Activated CD4-positive, alpha-beta T cell treated with anti-CD3 and anti-CD28 coated beads for 4 hours (primary cell): Measurements from ENCODE around the gene ZFTA.
"Not testable (repeated sequence)": the region's sequence is repeated elsewhere in the genome, so short reads cannot be mapped to it uniquely, and the experiment has no call there.

Experiments used
- DNase-seq, 2 donors: peaks; one replicate each; pipeline ENCODE4 v3.0.0-alpha.2; 2020

The ZFTA gene

DNA sequence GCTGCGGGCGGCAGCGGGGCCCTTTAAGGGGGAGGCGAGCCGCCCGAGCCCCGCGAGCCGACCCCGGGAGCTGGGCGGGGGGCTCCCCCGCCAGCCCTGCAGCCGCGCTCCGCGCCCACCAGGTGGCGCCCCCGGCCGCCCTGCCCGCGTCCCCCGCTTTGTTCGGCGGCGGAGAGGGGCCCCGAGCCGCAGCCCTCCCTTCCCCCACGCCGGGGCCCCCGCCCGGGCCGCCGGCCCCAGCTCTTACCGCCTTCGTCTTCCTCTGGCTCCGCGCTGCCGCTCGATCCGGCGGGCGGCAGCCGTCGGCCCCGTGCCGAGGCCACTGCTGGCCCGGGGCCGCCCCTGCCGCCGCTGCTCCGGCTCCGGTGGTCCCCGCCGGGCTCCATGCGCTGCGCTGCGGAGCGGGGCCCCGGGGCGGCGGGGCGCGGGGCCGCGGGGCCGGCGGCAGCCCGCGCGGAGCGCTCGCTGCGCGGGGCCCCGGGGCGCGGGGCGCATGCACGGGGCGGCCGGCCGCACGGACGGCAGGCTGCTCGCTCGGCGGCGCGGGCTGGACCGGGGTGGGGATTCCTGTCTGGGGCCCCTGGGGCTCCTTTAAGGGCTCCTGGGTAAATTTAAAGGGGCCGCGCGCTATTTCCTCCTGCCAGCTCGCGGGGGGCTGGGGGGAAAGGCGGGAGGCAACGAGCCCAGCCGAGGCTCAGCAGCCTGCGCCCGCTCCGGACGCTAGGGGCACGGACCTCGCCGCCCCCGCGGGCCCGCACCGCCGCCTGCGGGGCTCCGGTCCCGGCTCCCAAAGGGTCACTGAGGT, at the start of gene ZFTA:
Gene ZFTA, minus strand, starts transcription at position 539 of the 805 bp plus-strand sequence. Its CDS starts 153 bp downstream, at position 386.
- peak; percentile 47 to 54 for DNase-seq

DNA sequence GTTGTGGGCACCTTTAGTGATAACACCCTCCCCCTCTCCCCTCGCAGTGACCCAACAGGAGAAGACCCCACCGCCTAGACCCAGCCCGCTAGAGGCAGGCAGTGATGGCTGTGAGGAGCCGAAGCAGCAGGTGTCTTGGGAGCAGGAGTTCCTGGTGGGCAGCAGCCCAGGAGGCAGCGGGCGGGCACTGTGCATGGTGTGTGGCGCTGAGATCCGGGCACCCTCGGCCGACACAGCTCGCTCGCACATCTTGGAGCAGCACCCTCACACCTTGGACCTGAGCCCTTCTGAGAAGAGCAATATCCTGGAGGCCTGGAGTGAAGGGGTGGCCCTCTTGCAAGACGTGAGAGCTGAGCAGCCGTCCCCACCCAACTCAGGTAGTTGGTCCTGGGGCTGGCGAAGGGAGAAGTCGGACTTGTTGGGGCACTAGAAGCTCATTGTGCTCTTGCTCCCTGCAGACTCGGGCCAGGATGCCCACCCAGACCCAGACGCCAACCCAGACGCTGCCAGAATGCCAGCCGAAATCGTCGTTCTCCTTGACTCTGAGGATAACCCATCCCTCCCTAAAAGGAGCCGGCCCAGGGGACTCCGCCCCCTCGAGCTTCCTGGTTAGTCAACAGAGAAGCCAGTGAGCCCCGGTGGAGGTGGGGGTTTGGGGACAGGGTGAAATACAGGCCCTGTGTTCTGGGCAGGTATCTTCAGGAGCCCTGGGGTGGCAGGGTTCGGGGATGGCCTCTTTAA, 49.4 kb upstream of the ZFTA start:
- DNase-seq: no peak

DNA sequence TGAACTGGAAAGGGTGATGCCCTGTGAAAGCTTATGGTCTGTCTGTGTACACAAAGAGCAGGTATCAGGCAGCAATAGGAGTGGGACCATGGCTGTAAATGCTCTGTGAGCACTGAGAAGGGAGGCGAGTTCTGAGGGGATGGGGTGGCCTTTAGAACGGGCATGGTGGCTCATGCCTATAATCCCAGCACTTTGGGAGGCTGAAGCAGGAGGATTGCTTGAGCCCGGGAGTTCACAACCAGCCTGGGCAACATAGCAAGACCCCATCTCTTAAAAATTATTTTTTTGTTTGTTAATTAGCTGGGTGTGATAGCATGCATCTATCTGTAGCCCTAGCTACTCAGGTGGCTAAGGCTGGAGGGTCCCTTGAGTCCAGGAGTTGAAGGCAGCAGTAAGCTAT, 48.2 kb upstream of the ZFTA start:
- DNase-seq: no peak

DNA sequence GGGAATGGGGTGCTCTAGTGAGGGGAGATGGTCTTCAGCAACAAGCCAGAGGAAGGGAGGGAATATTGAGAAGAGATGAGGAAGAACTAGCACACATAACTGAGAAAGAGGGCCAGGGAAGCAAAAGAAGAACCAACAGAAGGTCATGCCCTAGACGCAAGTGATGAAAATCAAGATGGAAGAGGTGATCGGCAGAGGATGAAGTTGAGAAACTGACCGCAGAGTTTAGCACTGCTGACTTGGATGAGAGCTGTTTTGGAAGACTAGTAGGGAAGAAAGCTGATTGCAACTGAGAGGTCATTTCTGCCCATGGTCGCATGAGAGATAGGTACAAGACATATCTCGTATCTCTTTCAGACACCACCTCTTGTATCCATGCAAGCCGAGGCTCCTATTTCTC, 47.6 kb upstream of the ZFTA start:
- DNase-seq: no peak

DNA sequence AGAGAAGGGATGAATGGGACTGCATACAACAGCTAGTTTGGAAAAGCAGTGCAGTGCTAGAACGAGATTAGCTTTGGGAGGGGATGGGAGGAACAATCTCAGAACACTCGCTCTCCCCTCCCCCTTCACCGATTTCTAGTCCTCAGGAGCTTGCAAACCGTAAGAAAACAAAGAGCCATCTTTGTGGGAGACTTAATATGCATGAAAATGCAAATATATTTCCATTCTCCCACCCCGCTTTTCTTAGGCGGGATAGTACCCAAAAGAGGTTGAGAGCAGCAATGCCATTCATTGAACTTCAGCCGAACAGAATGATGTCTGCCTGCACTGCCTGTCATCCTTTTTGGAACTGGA, 45.8 kb upstream of the ZFTA start:
- no peak for DNase-seq

DNA sequence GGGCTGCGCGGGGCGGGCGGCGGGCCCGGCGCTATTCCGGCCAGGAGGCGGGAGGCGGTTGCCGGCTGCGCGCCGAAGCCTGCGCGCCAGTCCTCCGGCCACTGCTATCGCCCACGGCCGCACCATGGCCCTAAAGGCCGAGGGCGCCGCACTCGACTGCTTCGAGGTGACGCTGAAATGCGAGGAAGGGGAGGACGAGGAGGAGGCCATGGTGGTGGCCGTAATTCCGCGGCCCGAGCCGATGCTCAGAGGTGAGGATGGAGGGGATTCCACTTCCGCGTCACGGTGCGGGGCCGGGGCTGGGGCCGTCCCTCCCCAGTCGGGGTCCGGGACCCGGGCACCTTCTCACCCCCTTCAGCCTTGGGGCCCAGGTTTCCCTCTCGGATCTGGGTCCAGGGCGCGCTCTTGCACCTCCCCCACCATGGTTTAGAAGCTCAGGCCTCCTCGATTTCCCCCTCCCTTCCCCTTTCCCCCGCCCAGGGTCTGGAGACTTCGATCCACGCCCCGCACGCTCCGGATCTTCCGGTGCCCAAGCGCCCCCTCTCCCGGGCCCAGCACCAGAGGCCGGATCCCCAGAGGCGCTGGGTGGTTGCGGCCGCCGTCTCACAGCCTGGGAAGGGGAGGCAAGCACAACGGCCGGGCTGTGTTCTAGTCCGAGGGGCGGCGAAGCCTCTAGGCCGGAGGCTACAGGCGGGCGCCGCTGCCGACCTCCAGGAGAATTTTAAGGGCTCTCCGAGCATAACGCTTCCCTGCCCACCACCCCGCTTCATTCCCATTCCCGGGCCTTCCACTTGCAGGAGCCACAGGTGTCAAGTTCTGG, 45.2 kb upstream of the ZFTA start:
- peak; percentile 11 to 19 for DNase-seq

DNA sequence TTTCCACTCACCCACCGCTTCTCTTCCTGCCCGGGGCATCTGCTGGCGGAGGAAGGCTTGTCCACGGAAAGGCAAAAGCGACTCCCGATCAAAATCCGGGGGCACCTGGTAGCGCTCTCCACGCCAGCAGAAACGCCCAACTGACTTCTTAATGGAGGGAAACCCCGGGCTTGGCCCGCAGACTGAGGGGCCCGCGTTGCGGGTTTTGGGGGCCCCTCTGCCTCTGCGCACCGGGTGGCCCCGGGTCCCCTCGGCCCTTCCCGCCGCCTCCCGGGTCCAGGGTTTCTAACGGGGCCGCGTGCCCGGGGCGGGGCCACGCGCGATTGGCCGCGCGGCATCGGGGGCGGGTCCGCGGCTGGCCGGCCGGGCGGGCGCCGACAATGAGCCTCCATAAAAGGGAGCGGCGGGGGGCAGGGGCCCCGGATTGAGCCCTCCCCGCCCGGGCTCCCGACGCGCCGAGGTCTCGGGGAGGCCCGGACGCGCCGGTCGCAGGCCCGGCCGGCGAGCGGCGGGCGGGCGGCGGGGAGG, 44.5 kb upstream of the ZFTA start, which contains the start of gene SPINDOC:
Gene SPINDOC, plus strand, starts transcription at position 422 of the 528 bp plus-strand sequence. CDS start 231 bp downstream, outside the sequence.
- DNase-seq: peak; percentile 53 to 57

DNA sequence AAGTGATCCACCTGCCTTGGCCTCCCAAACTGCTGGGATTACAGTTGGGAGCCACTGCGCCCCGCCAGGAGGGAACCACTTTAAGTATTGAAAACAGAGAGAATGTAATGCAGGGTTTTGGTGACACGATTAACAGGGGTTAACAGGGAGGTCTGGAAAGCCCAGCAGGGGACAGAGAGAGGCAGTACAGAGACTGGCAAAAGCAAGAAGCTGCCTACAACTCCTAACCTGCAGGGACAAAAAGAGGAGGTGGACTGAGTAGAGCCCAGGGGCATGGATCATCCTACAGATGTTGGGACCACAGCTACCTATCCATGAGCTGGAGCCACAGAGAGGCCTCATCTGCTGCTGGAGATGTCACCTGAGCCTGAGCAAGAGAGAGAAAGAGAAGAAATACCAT, 42.9 kb upstream of the ZFTA start:
- no peak for DNase-seq

DNA sequence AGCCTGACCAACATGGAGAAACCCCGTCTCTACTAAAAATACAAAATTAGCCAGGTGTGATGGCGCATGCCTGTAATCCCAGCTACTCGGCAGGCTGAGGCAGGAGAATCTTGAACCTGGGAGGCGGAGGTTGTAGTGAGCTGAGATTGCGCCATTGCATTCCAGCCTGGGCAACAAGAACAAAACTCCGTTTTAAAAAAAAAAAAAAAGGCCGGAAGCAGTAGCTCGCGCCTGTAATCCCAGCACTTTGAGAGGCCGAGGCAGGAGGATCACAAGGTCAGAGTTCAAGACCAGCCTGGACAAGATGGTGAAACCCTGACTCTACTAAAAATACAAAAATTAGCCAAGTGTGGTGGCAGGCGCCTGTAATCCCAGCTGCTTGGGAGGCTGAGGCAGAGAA, 41.8 kb upstream of the ZFTA start:
- DNase-seq: not testable (repeated sequence)

DNA sequence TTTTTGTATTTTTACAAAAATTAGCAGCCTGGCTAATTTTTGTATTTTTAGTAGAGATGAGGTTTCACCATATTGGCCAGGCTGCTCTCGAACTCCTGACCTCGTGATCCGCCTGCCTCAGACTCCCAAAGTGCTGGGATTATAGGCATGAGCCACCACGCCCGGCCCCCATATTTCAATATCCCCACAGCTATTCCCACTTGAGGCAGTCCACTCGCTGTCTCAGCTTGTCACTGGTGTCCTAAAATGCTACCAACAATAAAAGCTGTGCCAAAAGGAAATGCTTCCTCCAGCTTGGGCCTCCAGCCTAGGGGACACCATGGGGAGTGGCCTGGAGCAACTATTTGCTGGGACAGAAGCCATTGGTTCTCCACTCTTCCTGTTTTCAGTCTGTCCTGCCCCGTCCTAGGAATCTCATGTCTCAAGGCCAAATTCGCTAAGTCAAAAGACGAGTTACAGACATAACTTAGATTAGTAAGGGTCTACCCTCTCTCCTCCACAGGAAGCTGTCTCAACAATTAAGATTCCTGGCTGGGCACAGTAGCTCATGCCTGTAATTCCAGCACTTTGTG, 37.4 kb upstream of the ZFTA start:
- no peak for DNase-seq

DNA sequence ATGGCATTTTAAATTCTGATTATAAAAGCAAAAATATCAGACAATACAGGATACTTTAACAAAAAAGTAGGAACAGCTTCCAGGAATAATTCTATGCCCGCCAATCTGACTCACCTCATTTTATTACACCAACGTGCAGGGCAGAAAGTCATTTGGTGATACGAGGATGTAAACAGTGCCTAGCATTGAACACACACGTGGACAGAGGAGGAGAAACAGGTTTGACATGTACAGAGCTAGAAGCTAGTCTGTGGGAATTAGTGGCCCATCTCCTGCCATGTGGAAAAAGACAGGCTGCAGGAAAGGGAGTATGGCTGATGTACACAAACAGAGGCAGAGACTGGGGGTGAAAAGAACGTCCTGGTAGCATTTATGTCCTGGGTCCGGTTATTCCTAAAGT, 35.7 kb upstream of the ZFTA start:
- no peak for DNase-seq

DNA sequence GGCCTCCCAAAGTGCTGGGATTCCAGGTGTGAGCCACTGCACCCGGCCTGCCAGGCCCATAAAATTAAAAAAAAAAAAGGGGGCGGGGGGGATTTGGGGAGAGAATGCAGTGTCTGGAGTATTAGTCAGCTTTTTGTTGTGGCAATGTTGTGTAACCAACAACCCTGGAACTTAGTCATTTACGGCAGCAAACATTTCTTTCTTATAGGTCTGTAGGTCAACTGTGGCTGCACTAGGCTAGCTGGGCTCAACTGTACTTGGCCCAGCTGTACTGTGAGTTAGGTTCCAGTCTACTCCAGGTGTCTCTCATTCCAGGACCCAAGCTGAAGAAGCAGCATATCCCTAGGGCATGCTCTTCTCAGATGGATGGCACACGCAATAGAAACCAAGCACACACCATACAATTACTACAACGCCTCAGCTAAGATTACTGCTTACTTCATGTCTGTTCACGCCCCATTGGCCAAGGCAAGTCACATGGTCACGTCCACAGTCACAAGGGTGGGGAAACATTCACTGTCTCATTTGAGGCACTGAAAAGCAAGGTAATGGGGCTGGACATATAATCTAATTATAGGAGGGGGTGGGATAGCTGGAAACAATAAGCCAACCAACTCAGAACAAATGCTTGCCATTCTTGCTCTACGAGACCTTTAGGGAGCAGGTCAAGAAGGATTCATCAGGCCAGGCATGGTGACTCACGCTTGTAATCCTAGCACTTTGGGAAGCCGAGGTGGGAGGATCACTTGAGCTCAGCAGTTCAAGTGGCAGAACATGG, 34.3 kb upstream of the ZFTA start:
- no peak for DNase-seq

DNA sequence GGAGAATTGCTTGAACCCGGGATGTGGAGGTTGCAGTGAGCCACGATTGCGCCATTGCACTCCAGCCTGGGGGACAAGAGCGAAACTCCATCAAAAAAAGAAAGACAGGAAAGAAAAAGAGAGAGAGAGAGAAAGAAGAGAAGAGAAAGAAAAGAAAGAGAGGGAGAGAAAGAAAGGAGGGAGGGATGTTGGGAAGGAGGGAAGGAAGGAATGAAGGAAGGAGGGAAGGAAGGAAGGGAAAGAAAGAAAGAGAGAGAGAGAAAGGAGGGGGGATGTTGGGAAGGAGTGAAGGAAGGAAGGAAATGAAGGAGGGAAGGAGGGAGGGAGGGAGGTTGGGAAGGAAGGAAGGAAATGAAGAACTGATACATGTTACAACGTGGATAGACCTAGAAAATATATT, 32.3 kb upstream of the ZFTA start:
- no peak for DNase-seq

DNA sequence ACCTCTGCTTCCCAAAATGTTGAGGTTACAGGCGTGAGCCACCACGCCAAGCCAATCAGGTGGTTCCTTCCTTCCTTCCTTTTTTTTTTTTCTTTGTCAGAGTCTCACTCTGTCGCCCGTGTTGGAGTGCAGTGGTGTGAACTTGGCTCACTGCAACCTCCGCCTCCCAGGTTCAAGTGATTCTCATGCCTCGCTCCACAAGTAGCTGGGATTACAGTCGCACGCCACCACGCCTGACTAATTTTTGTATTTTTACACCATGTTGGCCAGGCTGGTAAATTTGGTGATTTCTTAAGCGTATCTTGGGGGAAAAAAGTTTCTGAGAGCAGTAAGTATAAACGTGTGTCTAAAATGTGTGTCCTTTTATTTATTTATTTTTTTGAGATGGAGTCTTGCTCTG, 26.5 kb upstream of the ZFTA start:
- DNase-seq: no peak

DNA sequence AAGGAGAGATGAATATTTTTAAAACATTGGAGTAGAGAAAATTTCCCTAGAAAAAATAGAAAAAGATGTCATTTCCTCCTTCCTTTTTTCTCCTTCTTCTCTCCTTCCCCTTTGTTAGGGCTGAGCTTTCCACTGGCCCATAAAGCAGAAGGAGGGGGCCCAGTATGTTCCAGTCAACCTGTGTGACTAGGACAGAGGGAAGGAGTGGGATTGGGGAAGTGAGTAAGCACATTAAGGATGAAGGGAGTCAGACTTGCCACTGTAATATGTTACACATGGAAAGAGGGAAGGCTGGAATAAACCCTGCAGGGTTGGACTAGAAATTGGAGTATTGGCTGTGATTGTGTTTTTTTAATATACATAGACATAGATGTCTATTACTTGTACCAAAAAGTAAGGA, 24.6 kb upstream of the ZFTA start:
- DNase-seq: no peak

DNA sequence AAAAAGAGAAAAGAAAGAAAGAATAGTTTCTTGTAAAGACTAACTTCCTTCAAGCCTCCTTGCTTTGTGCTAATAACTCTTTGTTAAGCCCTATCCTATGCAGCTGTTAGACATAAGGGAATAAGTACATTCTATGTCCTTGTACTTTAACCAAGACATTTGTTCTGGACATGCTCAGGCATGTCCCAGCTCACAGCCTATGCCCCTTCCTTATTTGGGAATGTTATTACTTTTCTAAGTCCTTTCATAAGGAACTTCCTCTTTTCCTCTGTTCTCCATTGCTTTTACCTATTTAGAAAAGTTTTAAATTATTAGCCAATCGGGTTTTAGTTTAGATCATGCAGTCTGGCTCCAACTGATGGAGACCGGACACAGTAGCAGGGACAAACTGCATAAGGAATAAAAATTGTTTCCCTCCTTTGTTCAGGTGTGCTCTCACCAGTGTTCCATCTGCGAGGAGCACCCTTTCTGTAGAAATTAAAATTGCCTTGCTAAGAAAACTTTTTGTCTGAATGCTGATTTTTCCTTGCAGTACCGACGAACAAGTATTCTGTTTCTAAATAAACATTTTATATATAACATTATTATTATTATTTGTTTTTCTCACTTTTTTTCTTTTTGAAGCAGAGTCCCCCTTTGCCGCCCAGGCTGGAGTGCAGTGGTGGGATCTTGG, 23.1 kb upstream of the ZFTA start:
- no peak for DNase-seq

DNA sequence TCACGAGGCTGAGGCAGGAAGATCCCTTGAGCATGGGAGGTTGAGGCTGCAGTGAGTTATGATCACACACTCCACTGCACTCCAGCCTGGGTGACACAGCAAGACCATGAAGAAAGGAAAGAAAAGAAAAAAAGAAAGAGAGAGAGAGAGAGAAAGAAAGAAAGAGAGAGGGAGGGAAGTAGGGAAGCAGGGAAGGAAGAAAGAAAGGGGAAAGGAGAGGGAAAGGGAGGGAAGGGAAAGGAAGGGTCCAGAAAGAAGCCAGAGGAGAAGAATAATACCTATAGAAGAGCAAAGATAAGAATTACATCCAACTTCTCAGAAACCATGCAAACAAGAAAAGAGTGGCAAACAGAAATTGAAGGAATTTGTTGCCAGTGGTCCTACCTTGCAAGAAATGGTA, 17.2 kb upstream of the ZFTA start:
- DNase-seq: no peak

DNA sequence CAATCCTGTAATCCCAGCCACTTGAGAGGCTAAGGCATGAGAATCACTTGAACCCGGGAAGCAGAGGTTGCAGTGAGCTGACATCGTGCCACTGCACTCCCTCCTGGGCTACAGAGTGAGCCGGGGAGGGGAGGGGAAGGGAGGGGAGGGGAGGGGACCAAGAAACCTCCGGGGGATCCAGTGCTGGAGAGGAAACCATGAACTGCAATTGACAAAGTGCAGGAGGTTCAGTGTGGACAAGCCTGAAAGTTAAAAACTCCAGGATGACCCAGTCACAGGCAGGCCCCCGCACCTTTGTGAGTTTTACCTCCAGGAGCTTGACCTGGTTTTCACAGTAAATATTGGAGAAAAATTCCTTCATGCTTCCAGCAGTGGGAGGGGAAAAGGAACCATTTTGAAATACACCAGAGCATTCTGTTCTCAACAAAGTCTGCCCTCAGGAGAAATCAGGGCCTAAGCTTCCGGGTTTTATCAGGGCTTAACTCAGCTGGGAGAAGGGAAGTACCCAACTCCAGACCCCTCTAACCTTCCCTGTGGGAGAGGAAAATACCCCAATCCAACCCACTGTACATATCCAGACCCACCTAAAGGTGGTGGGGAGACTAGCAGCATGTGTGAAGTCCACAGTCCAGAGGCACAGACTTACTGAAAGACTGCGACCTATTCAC, 15.5 kb upstream of the ZFTA start:
- no peak for DNase-seq

DNA sequence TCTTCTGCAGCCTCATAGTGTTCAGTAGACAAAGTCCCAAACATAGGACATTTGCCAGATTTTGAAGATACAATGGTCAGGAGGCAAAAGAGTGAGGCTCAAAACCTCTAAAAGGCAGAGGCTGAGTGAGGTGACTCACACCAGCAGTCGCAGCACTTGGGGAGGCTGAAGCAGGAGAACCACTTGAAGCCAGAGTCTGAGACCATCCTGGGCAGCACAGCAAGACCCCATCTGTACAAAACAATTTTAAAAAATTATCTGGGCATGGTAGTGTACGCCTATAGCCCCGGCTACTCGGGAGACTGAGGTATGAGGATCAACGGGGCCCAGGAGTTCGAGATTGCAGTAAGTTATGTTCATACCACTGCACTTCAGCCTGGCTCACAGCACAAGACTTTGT, 14.2 kb upstream of the ZFTA start:
- DNase-seq: no peak

DNA sequence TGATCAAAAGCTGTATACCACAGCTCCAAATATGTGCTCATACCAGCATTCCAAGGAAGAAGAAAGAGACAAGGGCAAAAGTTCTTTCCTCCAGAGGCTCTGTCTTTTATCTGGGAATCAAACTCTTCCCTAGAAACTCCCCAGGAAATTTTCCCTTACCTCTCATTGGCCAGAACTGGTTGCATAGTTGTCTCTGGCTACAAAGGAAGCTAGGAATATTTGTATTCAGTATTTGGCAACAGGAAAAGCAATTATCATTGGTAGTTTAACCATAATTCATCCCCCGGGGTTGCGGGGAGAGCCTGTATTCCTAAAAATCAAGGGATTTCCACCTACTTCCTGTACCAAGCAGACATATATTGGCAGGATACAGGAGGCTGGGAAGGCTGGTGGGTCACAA, 10.5 kb upstream of the ZFTA start:
- no peak for DNase-seq

DNA sequence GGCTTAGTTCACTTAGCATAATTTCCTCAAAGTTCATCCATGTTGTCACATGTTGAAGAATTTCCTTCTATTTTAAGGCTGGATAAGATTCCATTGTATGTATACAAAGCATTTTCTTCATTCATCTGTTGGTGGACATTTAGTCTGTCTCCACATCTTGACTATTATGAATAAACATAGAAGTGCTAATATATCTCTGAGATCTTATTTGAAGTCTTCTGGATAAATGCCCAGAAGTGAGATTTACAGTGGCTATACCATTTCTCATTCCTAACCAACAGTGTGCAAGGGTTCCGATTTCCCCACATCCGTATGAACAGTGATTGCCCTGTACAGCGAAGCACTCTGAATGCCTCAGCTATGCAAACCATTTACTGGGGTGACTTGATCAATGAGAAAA, 6.6 kb upstream of the ZFTA start:
- DNase-seq: no peak
